PC-3 (cell line): ENCODE results near the gene NUP210L.
A peak's percentile ranks its signal among the peaks of the same experiment; 100 is the strongest.

ENCODE experiments used
- EZH2 ChIP-seq: fragments of 300-600 bp; sonication (generic); IDR thresholded peaks from one replicate; pipeline ENCODE4 v1.6.1; 2017; ENCODE audit warnings: antibody characterized with exemption, mild to moderate bottlenecking, low read length; ENCODE audit not compliant: unreplicated experiment
- EZH2phosphoT487 ChIP-seq: fragments of 300-600 bp; sonication (generic); IDR thresholded peaks from 2 replicates; pipeline ENCODE4 v1.6.1; 2018; ENCODE audit warnings: mild to moderate bottlenecking, antibody characterized with exemption, low read length, borderline replicate concordance
- TF ChIP-seq, protein P1 (sequence below): fragments of 300-600 bp; sonication (generic); conservative IDR thresholded peaks from 2 replicates; pipeline ENCODE4 v1.5.1; 2017; ENCODE audit warnings: antibody characterized with exemption, low read depth, mild to moderate bottlenecking, low read length

DNA sequence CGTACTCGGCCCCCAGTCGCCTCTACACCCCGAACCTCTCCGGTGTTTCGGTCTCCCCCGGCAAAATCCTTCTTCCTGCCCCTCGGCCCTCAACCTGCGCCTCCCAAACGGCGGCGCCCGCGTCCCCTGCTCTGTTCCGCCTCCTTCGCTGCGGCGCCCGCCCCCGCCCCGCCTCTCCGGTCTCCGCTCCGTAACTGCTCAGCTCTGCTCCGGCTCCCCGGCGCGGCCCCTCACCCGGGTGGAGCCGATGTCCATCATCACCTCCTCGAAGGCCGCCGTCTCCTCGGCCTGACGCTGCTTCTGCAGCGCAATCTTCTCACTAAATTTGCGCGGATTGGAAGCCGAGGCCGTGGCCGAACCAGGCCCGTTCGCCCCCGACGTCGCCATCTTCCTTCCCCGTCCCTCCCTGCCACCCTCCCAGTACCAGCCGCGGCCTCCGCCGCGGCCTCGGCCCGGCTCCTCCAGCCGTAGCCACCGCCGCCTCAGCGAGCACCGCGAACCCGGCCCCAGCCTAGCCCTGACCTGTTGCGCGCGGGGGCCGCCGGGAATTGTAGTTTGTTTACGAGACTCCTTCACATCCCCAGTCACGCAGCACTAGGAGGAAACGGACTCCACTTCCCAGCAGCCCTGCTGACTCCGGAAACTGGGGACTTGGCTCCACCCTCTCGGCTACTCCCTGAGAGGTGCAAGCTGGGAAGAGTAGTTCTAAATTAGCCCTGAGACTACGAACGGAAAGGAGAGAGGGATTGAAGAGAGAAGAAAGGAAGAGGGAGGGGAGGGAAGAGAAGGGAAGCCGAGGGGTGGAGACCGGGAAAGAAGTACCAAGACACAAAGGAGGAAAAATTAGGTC lies 196.5 kb downstream of the NUP210L start, which contains the start of gene CRTC2:
- TF ChIP-seq, protein P1, sequence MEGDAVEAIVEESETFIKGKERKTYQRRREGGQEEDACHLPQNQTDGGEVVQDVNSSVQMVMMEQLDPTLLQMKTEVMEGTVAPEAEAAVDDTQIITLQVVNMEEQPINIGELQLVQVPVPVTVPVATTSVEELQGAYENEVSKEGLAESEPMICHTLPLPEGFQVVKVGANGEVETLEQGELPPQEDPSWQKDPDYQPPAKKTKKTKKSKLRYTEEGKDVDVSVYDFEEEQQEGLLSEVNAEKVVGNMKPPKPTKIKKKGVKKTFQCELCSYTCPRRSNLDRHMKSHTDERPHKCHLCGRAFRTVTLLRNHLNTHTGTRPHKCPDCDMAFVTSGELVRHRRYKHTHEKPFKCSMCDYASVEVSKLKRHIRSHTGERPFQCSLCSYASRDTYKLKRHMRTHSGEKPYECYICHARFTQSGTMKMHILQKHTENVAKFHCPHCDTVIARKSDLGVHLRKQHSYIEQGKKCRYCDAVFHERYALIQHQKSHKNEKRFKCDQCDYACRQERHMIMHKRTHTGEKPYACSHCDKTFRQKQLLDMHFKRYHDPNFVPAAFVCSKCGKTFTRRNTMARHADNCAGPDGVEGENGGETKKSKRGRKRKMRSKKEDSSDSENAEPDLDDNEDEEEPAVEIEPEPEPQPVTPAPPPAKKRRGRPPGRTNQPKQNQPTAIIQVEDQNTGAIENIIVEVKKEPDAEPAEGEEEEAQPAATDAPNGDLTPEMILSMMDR = peak; percentile 31; the same call in 1 of the 2 replicates
- no peak for TF ChIP-seq EZH2
- TF ChIP-seq EZH2phosphoT487 = no peak
